T-cell (primary cell): ENCODE measurements around the gene KIAA2012. TPM values are rescaled to one million over a fixed set of nuclear protein-coding genes. Genes with fewer than 3 reads are reported as not detected.

Source experiments
- ATAC-seq, 4 experiments: fragments of 200-7000 bp in 3 of 4; fragments of 150-1000 bp in 1 of 4; cut with Tn5 transposase; replicated peaks in 1 of 4; 1 replicate in 3 of 4; 2 replicates in 1 of 4; pipeline ENCODE4 v1.10.0; 2021; ENCODE audit warnings: moderate library complexity in 3 of 4, mild to moderate bottlenecking in 2 of 4, moderate number of reproducible peaks in 1 of 4
- CTCF ChIA-PET, 2 donors: fragments of 300-600 bp; sonication (Branson Sonifier 250); formaldehyde crosslinking; loops; one replicate each; lab custom pipeline; 2022; ENCODE audit warnings: antibody characterized with exemption in 2 of 2; lab: Charles Lee
- POLR2A ChIA-PET, 2 donors: fragments of 300-600 bp; sonication (Branson Sonifier 250); formaldehyde crosslinking; loops; one replicate each; lab custom pipeline; 2022; ENCODE audit warnings: antibody characterized with exemption in 2 of 2; lab: Charles Lee
- DNase-seq, 35 experiments: peaks; one replicate each; pipeline versions ENCODE4 v3.0.0 to v3.0.0-alpha.2; 2013 to 2023
- H3K27ac ChIP-seq: one replicate; pipeline ENCODE4 v1.5.1; 2013; ENCODE audit warnings: low read length
- H3K27me3 ChIP-seq, 2 experiments: replicated peaks in 1 of 2; 1 replicate in 1 of 2; 2 replicates in 1 of 2; pipeline versions ENCODE4 v1.6.1 to v1.7.0; 2013; ENCODE audit warnings: low read length in 1 of 2, mixed read lengths in 1 of 2; ENCODE audit not compliant: control insufficient read depth in 2 of 2, insufficient read depth in 2 of 2; ENCODE audit errors: extremely low read depth in 1 of 2
- H3K36me3 ChIP-seq, 2 donors: 1 replicate in 1 of 2; 2 replicates in 1 of 2; pipeline versions ENCODE4 v1.6.1 to v1.7.0; 2013; ENCODE audit warnings: low read length in 1 of 2; ENCODE audit not compliant: control insufficient read depth in 2 of 2, insufficient read depth in 1 of 2; ENCODE audit errors: extremely low read depth in 1 of 2
- H3K4me1 ChIP-seq, 2 experiments: 1 replicate in 1 of 2; 2 replicates in 1 of 2; pipeline versions ENCODE4 v1.6.1 to v1.7.0; 2013; ENCODE audit warnings: low read length in 2 of 2, mixed read lengths in 1 of 2; ENCODE audit not compliant: insufficient read depth in 2 of 2, control insufficient read depth in 1 of 2; ENCODE audit errors: extremely low read depth in 1 of 2
- H3K4me3 ChIP-seq, 2 donors: 1 replicate in 1 of 2; 2 replicates in 1 of 2; pipeline versions ENCODE4 v1.5.1 to v1.7.0; 2013; ENCODE audit warnings: mild to moderate bottlenecking in 2 of 2, low read length in 1 of 2, moderate library complexity in 1 of 2; ENCODE audit not compliant: control insufficient read depth in 1 of 2; ENCODE audit errors: extremely low read depth in 1 of 2
- H3K9me3 ChIP-seq: 2 replicates; pipeline ENCODE4 v1.7.0; 2013
- H3K27ac Mint-ChIP-seq, 2 donors: one replicate each; pipeline ENCODE4 v1.8.0; 2020 to 2021; ENCODE audit warnings: mild to moderate bottlenecking in 2 of 2, mixed read lengths in 2 of 2
- H3K27me3 Mint-ChIP-seq, 2 donors: one replicate each; pipeline ENCODE4 v1.8.0; 2021 to 2022; ENCODE audit warnings: mixed read lengths in 2 of 2
- H3K36me3 Mint-ChIP-seq: one replicate; pipeline ENCODE4 v1.8.0; 2021; ENCODE audit warnings: mixed read lengths
- H3K4me1 Mint-ChIP-seq, 3 donors: one replicate each; pipeline ENCODE4 v1.8.0; 2020 to 2022; ENCODE audit warnings: mixed read lengths in 3 of 3, mild to moderate bottlenecking in 1 of 3
- H3K4me3 Mint-ChIP-seq, 3 donors: one replicate each; pipeline ENCODE4 v1.8.0; 2020 to 2022; ENCODE audit warnings: mild to moderate bottlenecking in 3 of 3, mixed read lengths in 3 of 3, moderate library complexity in 3 of 3
- H3K9me3 Mint-ChIP-seq, 3 donors: one replicate each; pipeline ENCODE4 v1.8.0; 2020 to 2022; ENCODE audit warnings: mixed read lengths in 3 of 3
- WGBS: methylation state at CpG from one replicate; pipeline ENCODE4 v1.1.5; 2013; ENCODE audit warnings: missing lambda C conversion rate; ENCODE audit not compliant: insufficient coverage; 5-methylcytosine and 5-hydroxymethylcytosine counted together
- total RNA-seq, 35 experiments: library from RNA in 6 of 35; stranded (reverse) in 6 of 35; fragments of 120-200 nt in 1 of 35; gene quantifications; one replicate each; pipeline versions ENCODE4 v1.2.1 to v1.2.4 and lab custom pipeline; 2013 to 2026

The KIAA2012 gene
- total RNA-seq, 5 donors from 2014 or later (not counting 1 experiment from before 2014, with no cell fraction given), result not detected

DNA sequence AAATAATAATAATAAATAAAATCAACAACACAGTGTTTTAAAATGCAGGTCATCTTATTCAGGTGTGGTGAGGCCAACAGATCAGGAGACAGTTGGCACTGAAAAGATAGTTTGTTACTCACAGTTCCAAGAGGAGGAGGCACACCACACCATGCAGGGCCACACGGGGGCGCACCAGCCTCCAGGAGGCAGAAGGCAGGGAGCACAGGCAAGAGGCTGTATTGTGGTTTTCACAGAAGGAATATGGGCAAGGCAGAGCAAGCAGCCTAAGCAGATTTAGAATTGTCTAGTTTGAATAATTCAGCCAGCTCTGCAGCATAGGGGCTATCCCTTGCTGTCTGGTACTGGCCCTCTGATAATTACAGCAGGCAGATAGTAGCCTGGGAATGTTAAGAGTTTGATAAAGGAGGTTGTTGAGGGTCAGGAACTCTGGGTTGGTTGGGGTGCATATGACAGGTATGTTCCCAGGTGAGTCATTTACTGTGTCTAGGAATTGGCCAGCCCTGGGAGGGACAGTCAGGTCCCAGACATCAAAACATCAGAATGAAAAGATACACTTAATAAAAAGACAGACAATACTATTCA, 31.3 kb downstream of the KIAA2012 start:
- CTCF ChIA-PET, result no interaction called here

DNA sequence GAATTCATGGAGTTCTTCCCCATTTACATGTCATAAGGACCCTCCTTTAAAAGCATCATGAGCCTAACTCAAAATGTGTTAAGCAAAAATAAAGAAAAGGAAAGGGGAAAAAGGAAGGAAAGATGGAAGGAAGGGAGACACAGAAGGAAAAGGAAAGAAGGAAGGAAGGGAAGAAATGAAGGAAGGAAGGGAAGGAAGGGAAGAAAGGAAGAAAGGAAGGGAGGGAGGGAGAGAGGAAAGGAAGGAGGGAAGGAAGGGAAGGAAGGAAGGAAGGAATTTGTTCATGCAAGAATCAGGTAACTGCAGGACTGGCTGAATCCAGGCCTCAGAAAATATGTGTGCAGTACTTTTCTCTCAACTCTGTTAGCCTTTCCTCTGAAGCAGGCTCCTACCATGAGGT, 32.0 kb downstream of the KIAA2012 start:
- DNase-seq (no peak), ATAC-seq (no peak)
- CTCF ChIA-PET, result no interaction called here
- Histone ChIP-seq H3K4me1 (no peaks in the 10 kb centered on the region), H3K36me3 (no peaks in the 10 kb centered on the region), H3K27ac (no peak overlapping the region), H3K27me3 (peaks cover 0 to 14% of the 10 kb centered on the region in 2 experiments), H3K9me3 (no peaks in the 10 kb centered on the region), H3K4me3 (no peak overlapping the region)
- Mint-ChIP-seq H3K4me3 (no peak overlapping the region), H3K9me3 (no peaks in the 10 kb centered on the region), H3K4me1 (peaks cover 0 to 4% (median 0%) of the 10 kb centered on the region in 3 donors), H3K27ac (no peak overlapping the region), H3K27me3 (peaks cover 4 to 14% of the 10 kb centered on the region in 2 donors), H3K36me3 (no peaks in the 10 kb centered on the region)
- POLR2A ChIA-PET, result interaction anchor here (0.7 kb wide), 2 partner anchors 22 to 226 kb away, joined by 3 to 11 read pairs; no protein-coding TSS in a partner anchor

More for the DNA sequence above, 31.3 kb downstream of the KIAA2012 start:
- POLR2A ChIA-PET, result interaction anchor here (0.7 kb wide), 2 partner anchors 23 to 225 kb away, joined by 3 to 11 read pairs; no protein-coding TSS in a partner anchor
- H3K4me3 Mint-ChIP-seq, result no peak overlapping the region
- Histone ChIP-seq H3K27ac (no peak overlapping the region), H3K4me1 (no peaks in the 10 kb centered on the region), H3K27me3 (peaks cover 0 to 7% of the 10 kb centered on the region in 2 experiments), H3K36me3 (no peaks in the 10 kb centered on the region), H3K9me3 (no peaks in the 10 kb centered on the region), H3K4me3 (no peak overlapping the region)
- peaks cover 4 to 13% of the 10 kb centered on the region in 2 donors for H3K27me3 Mint-ChIP-seq
- H3K36me3 Mint-ChIP-seq, result no peaks in the 10 kb centered on the region
- ATAC-seq (no peak), DNase-seq (peak in 6 of 35 experiments; percentile 0 to 17 (median 7))
- H3K4me1 Mint-ChIP-seq, result peaks cover 0 to 6% (median 0%) of the 10 kb centered on the region in 3 donors
- H3K9me3 Mint-ChIP-seq, result no peaks in the 10 kb centered on the region
- H3K27ac Mint-ChIP-seq, result no peak overlapping the region
- WGBS, result 70% methylated on average over 2 of the region's 2 CpGs

DNA sequence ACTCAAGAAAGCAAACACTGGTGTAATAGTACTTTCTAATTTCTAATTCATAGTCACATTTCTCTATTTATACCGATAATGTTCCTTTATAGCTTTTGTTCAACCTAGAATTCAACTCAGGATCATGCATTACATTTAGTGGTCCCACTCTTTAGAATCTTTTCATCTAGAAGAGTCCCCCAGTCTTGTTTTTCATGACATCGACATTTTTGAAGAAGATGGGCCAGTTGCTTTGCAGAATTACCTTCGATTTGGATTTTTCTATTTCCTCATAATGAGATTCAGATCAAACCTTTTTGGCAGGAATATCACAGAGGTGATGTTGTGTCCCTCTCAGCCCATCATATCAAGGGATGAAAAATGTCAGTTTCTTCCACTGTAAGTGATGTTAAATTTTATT, 35.3 kb downstream of the KIAA2012 start:
- Histone ChIP-seq H3K36me3 (no peaks in the 10 kb centered on the region), H3K9me3 (no peaks in the 10 kb centered on the region), H3K27me3 (peaks cover 0 to 24% of the 10 kb centered on the region in 2 experiments), H3K4me3 (no peak overlapping the region), H3K27ac (no peak overlapping the region), H3K4me1 (no peaks in the 10 kb centered on the region)
- CTCF ChIA-PET, result no interaction called here
- 100% methylated on average over 1 of the region's 3 CpGs for WGBS
- Mint-ChIP-seq H3K4me3 (no peak overlapping the region), H3K36me3 (no peaks in the 10 kb centered on the region), H3K9me3 (no peaks in the 10 kb centered on the region), H3K4me1 (no peaks in the 10 kb centered on the region), H3K27ac (no peak overlapping the region), H3K27me3 (peaks cover 15 to 28% of the 10 kb centered on the region in 2 donors)
- POLR2A ChIA-PET, result no interaction called here
- DNase-seq, result no peak
- no peak for ATAC-seq

GRCh38 chr2:202109139-202109736, 36.2 kb downstream of the KIAA2012 start:
- H3K4me1 ChIP-seq, result no peaks in the 10 kb centered on the region
- CTCF ChIA-PET, result no interaction called here
- peaks cover 0 to 24% of the 10 kb centered on the region in 2 experiments for H3K27me3 ChIP-seq
- H3K27me3 Mint-ChIP-seq, result peaks cover 19 to 27% of the 10 kb centered on the region in 2 donors
- H3K27ac Mint-ChIP-seq, result no peak overlapping the region
- no peak overlapping the region for H3K4me3 ChIP-seq
- H3K4me1 Mint-ChIP-seq, result no peaks in the 10 kb centered on the region
- no peaks in the 10 kb centered on the region for H3K9me3 ChIP-seq
- no peaks in the 10 kb centered on the region for H3K36me3 Mint-ChIP-seq
- H3K4me3 Mint-ChIP-seq, result no peak overlapping the region
- no peak for DNase-seq
- no peak for ATAC-seq
- no peaks in the 10 kb centered on the region for H3K9me3 Mint-ChIP-seq
- POLR2A ChIA-PET, result no interaction called here
- no peak overlapping the region for H3K27ac ChIP-seq
- no peaks in the 10 kb centered on the region for H3K36me3 ChIP-seq
- WGBS, result no CpG with 5 or more reads among the region's 6 CpGs

DNA sequence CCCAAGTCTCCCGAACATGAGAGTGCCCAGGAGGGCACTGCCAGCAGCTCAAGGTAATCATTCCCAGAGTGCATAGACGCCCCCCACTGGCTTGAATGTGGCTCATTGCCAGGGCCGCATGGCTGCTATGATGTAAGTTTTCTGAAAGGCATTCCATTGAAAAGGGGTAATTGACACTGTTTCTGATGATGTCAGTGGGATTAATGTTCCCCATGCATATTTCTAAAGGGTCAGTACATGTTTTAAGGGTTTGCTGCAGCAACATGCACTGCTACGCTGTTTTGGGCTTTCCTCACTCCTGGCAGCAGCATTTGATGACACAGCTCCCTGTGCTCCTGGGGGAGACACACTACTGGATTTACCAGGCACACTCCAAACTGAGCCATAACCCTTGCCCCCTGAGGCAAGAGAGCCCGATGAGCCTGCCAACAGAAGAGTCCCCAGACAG, 36.7 kb downstream of the KIAA2012 start:
- no peaks in the 10 kb centered on the region for H3K9me3 ChIP-seq
- WGBS, result 66% methylated on average over 3 of the region's 5 CpGs
- peaks cover 18 to 22% of the 10 kb centered on the region in 2 donors for H3K27me3 Mint-ChIP-seq
- H3K4me3 ChIP-seq, result no peak overlapping the region
- H3K36me3 Mint-ChIP-seq, result no peaks in the 10 kb centered on the region
- no peaks in the 10 kb centered on the region for H3K36me3 ChIP-seq
- no peaks in the 10 kb centered on the region for H3K4me1 ChIP-seq
- ChIA-PET POLR2A (no interaction called here), CTCF (no interaction called here)
- ATAC-seq (no peak), DNase-seq (no peak)
- no peaks in the 10 kb centered on the region for H3K9me3 Mint-ChIP-seq
- H3K27ac Mint-ChIP-seq, result no peak overlapping the region
- H3K4me1 Mint-ChIP-seq, result no peaks in the 10 kb centered on the region
- H3K27me3 ChIP-seq, result peaks cover 0 to 24% of the 10 kb centered on the region in 2 experiments
- no peak overlapping the region for H3K27ac ChIP-seq
- no peak overlapping the region for H3K4me3 Mint-ChIP-seq

DNA sequence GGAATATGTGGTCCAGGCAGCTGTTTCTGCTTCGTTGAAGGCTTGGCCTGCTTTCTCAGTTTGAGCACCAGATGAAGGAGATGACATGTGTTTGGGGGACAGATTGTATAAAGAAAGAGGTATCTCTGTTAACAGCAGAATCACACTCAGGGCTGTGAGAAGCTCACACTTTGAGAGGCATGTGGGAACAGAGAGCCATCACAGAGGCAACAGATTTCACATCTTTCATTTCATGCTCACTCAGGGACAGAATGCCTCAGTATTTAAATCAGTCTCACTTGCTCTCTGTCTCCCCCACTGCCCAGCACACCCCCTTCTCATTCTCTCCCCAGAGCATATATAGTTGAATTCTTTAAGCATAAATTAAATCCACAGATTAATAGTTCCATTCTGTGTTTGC, 37.4 kb downstream of the KIAA2012 start:
- H3K27ac ChIP-seq, result no peak overlapping the region
- H3K27me3 ChIP-seq, result peaks cover 0 to 22% of the 10 kb centered on the region in 2 experiments
- Mint-ChIP-seq H3K36me3 (no peaks in the 10 kb centered on the region), H3K4me1 (no peaks in the 10 kb centered on the region), H3K27me3 (peaks cover 19 to 22% of the 10 kb centered on the region in 2 donors), H3K4me3 (no peak overlapping the region), H3K27ac (no peak overlapping the region), H3K9me3 (no peaks in the 10 kb centered on the region)
- no peaks in the 10 kb centered on the region for H3K9me3 ChIP-seq
- DNase-seq, result no peak
- ChIA-PET POLR2A (no interaction called here), CTCF (no interaction called here)
- ATAC-seq, result no peak
- H3K36me3 ChIP-seq, result no peaks in the 10 kb centered on the region
- H3K4me1 ChIP-seq, result no peaks in the 10 kb centered on the region
- WGBS, result 40% methylated on average over 1 of the region's 1 CpG
- H3K4me3 ChIP-seq, result no peak overlapping the region
